AG04450 (cell line): ENCODE results near the gene DPYSL4. TPM values are rescaled to one million over a fixed set of nuclear protein-coding genes. Genes with fewer than 3 reads are reported as not detected.

Experiments used
- CTCF ChIA-PET: fragments of 300-600, 350-600 bp; formaldehyde crosslinking; extraction: SDS; loops from one replicate; lab custom pipeline; 2022; ENCODE audit warnings: antibody characterized with exemption, inconsistent platforms; lab: Charles Lee
- POLR2A ChIA-PET: fragments of 350-600 bp; formaldehyde crosslinking; extraction: SDS; loops from one replicate; lab custom pipeline; 2021; ENCODE audit warnings: antibody characterized with exemption, inconsistent platforms; lab: Yijun Ruan, JAX
- DNase-seq: peaks from one replicate; pipeline ENCODE4 v3.0.0-alpha.2; 2011; ENCODE audit warnings: low read depth, low spot score
- H3K27ac ChIP-seq: one replicate; pipeline ENCODE4 v1.5.1; 2012; ENCODE audit warnings: low read depth, low read length, control low read depth
- H3K27me3 ChIP-seq: one replicate; pipeline ENCODE4 v1.6.0; 2012; ENCODE audit warnings: low read length; ENCODE audit not compliant: control insufficient read depth, insufficient read depth
- H3K4me3 ChIP-seq: 2 replicates; pipeline ENCODE4 v1.5.1; 2011; ENCODE audit warnings: mild to moderate bottlenecking, low read depth, low read length, control low read depth
- H3K9me3 ChIP-seq: 2 replicates; pipeline ENCODE4 v1.5.1; 2012; ENCODE audit warnings: low read length; ENCODE audit not compliant: control insufficient read depth, insufficient read depth
- CTCF ChIP-seq: IDR thresholded peaks from 2 replicates; pipeline ENCODE4 v1.5.1; 2011; ENCODE audit warnings: low read depth, low read length, control low read depth, inconsistent platforms
- polyA plus RNA-seq: library from polyadenylated mRNA; depleted of rRNA; stranded (reverse); fragments of >200 nt; gene quantifications from 2 replicates; pipeline ENCODE4 v1.2.3, GENCODE V29; 2011

Gene DPYSL4
- polyA plus RNA-seq, 1 experiment, result 9.0 TPM

- Histone ChIP-seq H3K27ac (no peak overlapping the region), H3K9me3 (peaks cover 8% of the 10 kb centered on the region; the same call in 1 of the 2 replicates), H3K4me3 (no peak overlapping the region), H3K27me3 (peaks cover 16% of the 10 kb centered on the region)
- CTCF ChIA-PET, result no interaction called here
- DNase-seq, result no peak
- TF ChIP-seq CTCF, result no peak
- POLR2A ChIA-PET, result no interaction called here
These were observed 21.9 kb upstream of the DPYSL4 start for GRCh38 chr10:132164761-132165278.

DNA sequence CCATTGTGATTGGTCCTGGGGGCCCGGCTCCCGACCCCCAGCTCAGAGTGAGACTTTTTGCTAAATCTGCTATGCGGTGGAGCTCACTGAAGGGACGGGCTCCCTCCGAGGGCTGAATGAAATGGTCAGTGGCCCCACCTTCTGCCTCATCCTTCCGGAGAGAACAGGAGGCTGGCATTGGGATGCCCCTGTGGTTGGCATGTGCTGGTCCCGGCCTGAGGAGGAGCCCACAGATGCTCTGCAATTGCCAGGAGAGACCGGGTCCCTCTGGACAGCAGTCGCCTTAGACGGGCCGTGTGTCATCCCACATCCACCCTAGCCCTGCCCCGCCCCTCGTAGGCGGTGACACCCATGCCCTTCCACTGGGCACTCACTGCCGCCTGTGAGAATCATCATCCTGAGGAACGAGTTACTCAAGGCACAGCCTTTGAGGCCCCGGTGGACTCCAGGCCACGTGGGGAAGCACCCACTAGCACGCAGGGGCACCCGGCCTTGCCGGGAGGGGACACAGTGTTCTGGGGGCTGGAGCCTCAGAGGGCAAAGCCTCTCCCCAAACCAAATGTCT lies 21.2 kb upstream of the DPYSL4 start:
- TF ChIP-seq CTCF, result no peak
- no peak overlapping the region for H3K4me3 ChIP-seq
- DNase-seq, result no peak
- CTCF ChIA-PET, result no interaction called here
- H3K9me3 ChIP-seq, result peaks cover 11% of the 10 kb centered on the region; the same call in 1 of the 2 replicates
- peaks cover 16% of the 10 kb centered on the region for H3K27me3 ChIP-seq
- H3K27ac ChIP-seq, result no peak overlapping the region
- POLR2A ChIA-PET, result no interaction called here

DNA sequence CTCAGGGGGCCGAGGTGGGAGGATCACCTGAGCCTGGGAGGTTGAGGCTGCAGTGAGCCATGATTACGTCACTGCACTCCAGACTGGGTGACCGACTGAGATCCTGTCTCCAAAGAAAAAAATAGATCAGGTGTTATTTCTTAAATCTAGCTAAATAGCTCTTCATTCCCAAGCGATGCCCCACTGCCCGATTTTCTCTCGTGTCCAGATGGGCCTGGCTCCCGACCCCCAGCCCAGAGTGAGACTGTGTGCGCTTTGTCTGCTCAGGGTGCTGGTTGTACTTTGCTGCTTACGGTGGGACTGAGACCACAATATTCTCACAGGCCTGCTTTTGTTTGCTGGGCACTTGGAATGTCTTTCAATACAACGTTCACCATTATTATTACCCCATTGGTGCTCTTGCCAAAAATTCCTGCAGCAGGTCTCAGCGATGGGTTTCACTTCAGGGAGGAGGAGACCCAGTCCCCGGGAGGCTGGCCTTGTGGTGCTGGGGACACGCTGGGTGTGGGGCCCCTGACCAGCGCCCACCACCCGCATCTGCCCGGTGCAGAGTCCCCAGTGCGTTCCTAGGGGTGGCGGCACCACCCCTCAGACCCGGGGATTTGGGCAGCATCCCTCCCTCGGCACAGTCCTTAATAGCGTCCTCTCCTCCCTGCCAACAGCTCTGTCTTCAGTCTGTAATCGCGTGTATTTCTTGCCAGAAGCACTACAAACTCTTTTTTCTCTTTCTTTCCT lies 20.4 kb upstream of the DPYSL4 start:
- ChIA-PET CTCF (no interaction called here), POLR2A (no interaction called here)
- Histone ChIP-seq H3K9me3 (peaks cover 11% of the 10 kb centered on the region; the same call in 1 of the 2 replicates), H3K27ac (no peak overlapping the region), H3K27me3 (peaks cover 16% of the 10 kb centered on the region), H3K4me3 (no peak overlapping the region)
- DNase-seq, result no peak
- TF ChIP-seq CTCF, result no peak

GRCh38 chr10:132167041-132167674 lies 19.6 kb upstream of the DPYSL4 start:
- DNase-seq, result no peak
- CTCF ChIA-PET, result no interaction called here
- Histone ChIP-seq H3K4me3 (no peak overlapping the region), H3K27ac (no peak overlapping the region), H3K9me3 (peaks cover 11% of the 10 kb centered on the region; the same call in 1 of the 2 replicates), H3K27me3 (peaks cover 16% of the 10 kb centered on the region)
- no peak for TF ChIP-seq CTCF
- POLR2A ChIA-PET, result no interaction called here

DNA sequence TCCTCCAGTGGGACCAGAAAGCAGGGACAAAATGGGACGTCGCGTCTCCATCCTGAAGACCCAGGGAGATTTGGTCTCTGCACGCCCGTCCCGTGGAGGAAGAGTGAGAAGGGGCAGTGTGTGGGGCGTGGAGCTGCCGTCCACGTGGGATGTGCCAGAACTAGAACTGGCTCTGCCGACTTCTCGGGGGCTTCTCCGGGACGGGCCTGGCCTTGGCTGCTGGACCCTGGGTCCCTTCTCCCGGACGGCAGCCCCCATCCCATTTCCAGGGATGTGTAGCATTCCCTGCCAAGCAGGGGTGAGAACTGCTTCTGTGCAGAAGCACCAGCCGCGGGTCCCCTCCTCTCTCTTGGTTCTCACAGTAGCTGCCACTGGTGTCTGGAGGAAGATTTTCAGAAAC lies 18.8 kb upstream of the DPYSL4 start:
- Histone ChIP-seq H3K4me3 (no peak overlapping the region), H3K9me3 (peaks cover 11% of the 10 kb centered on the region; the same call in 1 of the 2 replicates), H3K27me3 (peaks cover 13% of the 10 kb centered on the region), H3K27ac (no peak overlapping the region)
- ChIA-PET CTCF (no interaction called here), POLR2A (no interaction called here)
- TF ChIP-seq CTCF, result no peak
- no peak for DNase-seq
